T-cell (primary cell): ENCODE measurements around the gene FASTKD1. TPM values are rescaled to one million over a fixed set of nuclear protein-coding genes. Genes with fewer than 3 reads are reported as not detected.
"Not testable (repeated sequence)": the region's sequence is repeated elsewhere in the genome, so short reads cannot be mapped to it uniquely, and the experiment has no call there.

ENCODE experiments used
- ATAC-seq, 4 experiments: fragments of 200-7000 bp in 3 of 4; fragments of 150-1000 bp in 1 of 4; cut with Tn5 transposase; replicated peaks in 1 of 4; 1 replicate in 3 of 4; 2 replicates in 1 of 4; pipeline ENCODE4 v1.10.0; 2021; ENCODE audit warnings: moderate library complexity in 3 of 4, mild to moderate bottlenecking in 2 of 4, moderate number of reproducible peaks in 1 of 4
- CTCF ChIA-PET, 2 donors: fragments of 300-600 bp; sonication (Branson Sonifier 250); formaldehyde crosslinking; loops; one replicate each; lab custom pipeline; 2022; ENCODE audit warnings: antibody characterized with exemption in 2 of 2; lab: Charles Lee
- POLR2A ChIA-PET, 2 donors: fragments of 300-600 bp; sonication (Branson Sonifier 250); formaldehyde crosslinking; loops; one replicate each; lab custom pipeline; 2022; ENCODE audit warnings: antibody characterized with exemption in 2 of 2; lab: Charles Lee
- DNase-seq, 35 experiments: peaks; one replicate each; pipeline versions ENCODE4 v3.0.0 to v3.0.0-alpha.2; 2013 to 2023
- H3K27ac ChIP-seq: one replicate; pipeline ENCODE4 v1.5.1; 2013; ENCODE audit warnings: low read length
- H3K27me3 ChIP-seq, 2 experiments: replicated peaks in 1 of 2; 1 replicate in 1 of 2; 2 replicates in 1 of 2; pipeline versions ENCODE4 v1.6.1 to v1.7.0; 2013; ENCODE audit warnings: low read length in 1 of 2, mixed read lengths in 1 of 2; ENCODE audit not compliant: control insufficient read depth in 2 of 2, insufficient read depth in 2 of 2; ENCODE audit errors: extremely low read depth in 1 of 2
- H3K36me3 ChIP-seq, 2 donors: 1 replicate in 1 of 2; 2 replicates in 1 of 2; pipeline versions ENCODE4 v1.6.1 to v1.7.0; 2013; ENCODE audit warnings: low read length in 1 of 2; ENCODE audit not compliant: control insufficient read depth in 2 of 2, insufficient read depth in 1 of 2; ENCODE audit errors: extremely low read depth in 1 of 2
- H3K4me1 ChIP-seq, 2 experiments: 1 replicate in 1 of 2; 2 replicates in 1 of 2; pipeline versions ENCODE4 v1.6.1 to v1.7.0; 2013; ENCODE audit warnings: low read length in 2 of 2, mixed read lengths in 1 of 2; ENCODE audit not compliant: insufficient read depth in 2 of 2, control insufficient read depth in 1 of 2; ENCODE audit errors: extremely low read depth in 1 of 2
- H3K4me3 ChIP-seq, 2 donors: 1 replicate in 1 of 2; 2 replicates in 1 of 2; pipeline versions ENCODE4 v1.5.1 to v1.7.0; 2013; ENCODE audit warnings: mild to moderate bottlenecking in 2 of 2, low read length in 1 of 2, moderate library complexity in 1 of 2; ENCODE audit not compliant: control insufficient read depth in 1 of 2; ENCODE audit errors: extremely low read depth in 1 of 2
- H3K9me3 ChIP-seq: 2 replicates; pipeline ENCODE4 v1.7.0; 2013
- H3K27ac Mint-ChIP-seq, 2 donors: one replicate each; pipeline ENCODE4 v1.8.0; 2020 to 2021; ENCODE audit warnings: mild to moderate bottlenecking in 2 of 2, mixed read lengths in 2 of 2
- H3K27me3 Mint-ChIP-seq, 2 donors: one replicate each; pipeline ENCODE4 v1.8.0; 2021 to 2022; ENCODE audit warnings: mixed read lengths in 2 of 2
- H3K36me3 Mint-ChIP-seq: one replicate; pipeline ENCODE4 v1.8.0; 2021; ENCODE audit warnings: mixed read lengths
- H3K4me1 Mint-ChIP-seq, 3 donors: one replicate each; pipeline ENCODE4 v1.8.0; 2020 to 2022; ENCODE audit warnings: mixed read lengths in 3 of 3, mild to moderate bottlenecking in 1 of 3
- H3K4me3 Mint-ChIP-seq, 3 donors: one replicate each; pipeline ENCODE4 v1.8.0; 2020 to 2022; ENCODE audit warnings: mild to moderate bottlenecking in 3 of 3, mixed read lengths in 3 of 3, moderate library complexity in 3 of 3
- H3K9me3 Mint-ChIP-seq, 3 donors: one replicate each; pipeline ENCODE4 v1.8.0; 2020 to 2022; ENCODE audit warnings: mixed read lengths in 3 of 3
- WGBS: methylation state at CpG from one replicate; pipeline ENCODE4 v1.1.5; 2013; ENCODE audit warnings: missing lambda C conversion rate; ENCODE audit not compliant: insufficient coverage; 5-methylcytosine and 5-hydroxymethylcytosine counted together
- total RNA-seq, 35 experiments: library from RNA in 6 of 35; stranded (reverse) in 6 of 35; fragments of 120-200 nt in 1 of 35; gene quantifications; one replicate each; pipeline versions ENCODE4 v1.2.1 to v1.2.4 and lab custom pipeline; 2013 to 2026

FASTKD1 gene
- total RNA-seq, 5 donors from 2014 or later (not counting 1 experiment from before 2014, with no cell fraction given) = 17.6 to 26.8 (median 25.2) TPM

DNA sequence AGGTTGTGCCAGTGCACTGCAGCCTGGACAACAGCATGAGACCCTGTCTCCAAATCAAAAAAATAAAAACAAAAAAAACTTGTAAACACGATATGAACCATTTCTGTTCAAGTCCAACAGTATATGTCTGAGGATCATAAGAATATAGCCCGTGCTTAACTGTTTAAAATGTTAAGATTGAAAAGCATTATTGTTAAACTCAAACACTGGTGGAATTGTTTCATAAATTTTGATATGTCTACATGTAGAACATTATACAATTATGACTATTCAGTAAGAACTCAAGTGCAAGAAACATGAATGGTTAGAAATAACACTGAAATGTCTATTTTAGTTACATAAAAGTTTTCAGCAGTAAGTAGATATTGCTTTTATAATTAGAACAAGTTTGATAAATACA lies 40.2 kb upstream of the FASTKD1 start:
- ATAC-seq = no peak

GRCh38 chr2:169609264-169609663 lies 35.6 kb upstream of the FASTKD1 start:
- Mint-ChIP-seq H3K4me1 (no peaks in the 10 kb centered on the region), H3K36me3 (peaks cover 48% of the 10 kb centered on the region), H3K4me3 (no peak overlapping the region), H3K27ac (no peak overlapping the region), H3K27me3 (no peaks in the 10 kb centered on the region), H3K9me3 (no peaks in the 10 kb centered on the region)
- Histone ChIP-seq H3K4me1 (no peaks in the 10 kb centered on the region), H3K9me3 (no peaks in the 10 kb centered on the region), H3K27ac (no peak overlapping the region), H3K27me3 (no peaks in the 10 kb centered on the region), H3K4me3 (no peak overlapping the region), H3K36me3 (peaks cover 22 to 63% of the 10 kb centered on the region in 2 donors)
- no peak for DNase-seq
- POLR2A ChIA-PET = no interaction called here
- ATAC-seq = no peak
- CTCF ChIA-PET = no interaction called here
- WGBS = 100% methylated on average over 1 of the region's 2 CpGs

More for the DNA sequence above, 40.2 kb upstream of the FASTKD1 start:
- Mint-ChIP-seq H3K4me1 (peaks cover 14 to 26% (median 23%) of the 10 kb centered on the region in 3 donors), H3K4me3 (no peak overlapping the region), H3K27me3 (no peaks in the 10 kb centered on the region), H3K27ac (no peak overlapping the region), H3K9me3 (peaks cover 4 to 10% (median 4%) of the 10 kb centered on the region in 3 donors), H3K36me3 (peaks cover 87% of the 10 kb centered on the region)
- H3K27me3 ChIP-seq = no peaks in the 10 kb centered on the region
- ChIA-PET CTCF (no interaction called here), POLR2A (interaction anchor here in 1 of 2 donors (0.6 kb wide), 1 partner anchor 90 kb away, joined by 12 read pairs; no protein-coding TSS in a partner anchor)
- H3K4me3 ChIP-seq = no peak overlapping the region
- WGBS = no CpG with 5 or more reads among the region's 2 CpGs
- H3K4me1 ChIP-seq = no peaks in the 10 kb centered on the region
- no peak overlapping the region for H3K27ac ChIP-seq
- peaks cover 3% of the 10 kb centered on the region for H3K9me3 ChIP-seq
- H3K36me3 ChIP-seq = peaks cover 20 to 50% of the 10 kb centered on the region in 2 donors
- DNase-seq = no peak

DNA sequence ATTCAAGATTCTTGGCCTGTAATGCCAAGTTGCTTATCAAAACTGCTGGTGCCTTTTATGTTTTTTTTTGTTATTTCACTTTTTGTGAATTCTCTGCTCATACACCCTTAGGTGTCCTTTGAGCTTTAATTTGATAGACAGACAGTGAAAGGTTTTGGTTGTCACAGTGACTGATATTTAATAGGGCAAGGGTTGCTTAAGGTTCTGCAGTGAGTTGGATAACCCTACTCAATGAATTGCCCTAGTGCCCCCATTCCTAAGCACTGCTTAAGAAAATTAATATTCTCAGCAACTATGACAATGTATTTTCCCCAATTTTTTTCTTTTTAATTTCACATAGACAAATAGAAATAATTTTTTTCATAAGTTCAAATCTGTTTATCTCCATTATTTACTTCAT lies 25.9 kb upstream of the FASTKD1 start:
- H3K36me3 Mint-ChIP-seq = peaks cover 12% of the 10 kb centered on the region
- H3K27me3 ChIP-seq = no peaks in the 10 kb centered on the region
- DNase-seq (no peak), ATAC-seq (no peak)
- peaks cover 40 to 58% (median 41%) of the 10 kb centered on the region in 3 donors for H3K4me1 Mint-ChIP-seq
- no peaks in the 10 kb centered on the region for H3K27me3 Mint-ChIP-seq
- H3K4me3 ChIP-seq = no peak overlapping the region
- ChIA-PET CTCF (interaction anchor here in 1 of 2 donors (0.5 to 0.7 kb wide), 2 partner anchors 21 to 47 kb away, joined by 3 to 4 read pairs; no protein-coding TSS in a partner anchor), POLR2A (no interaction called here)
- no peaks in the 10 kb centered on the region for H3K9me3 ChIP-seq
- peaks cover 0 to 4% of the 10 kb centered on the region in 2 donors for H3K36me3 ChIP-seq
- H3K9me3 Mint-ChIP-seq = no peaks in the 10 kb centered on the region
- no peak overlapping the region for H3K4me3 Mint-ChIP-seq
- no peak overlapping the region for H3K27ac Mint-ChIP-seq
- no peaks in the 10 kb centered on the region for H3K4me1 ChIP-seq
- no peak overlapping the region for H3K27ac ChIP-seq

- ChIA-PET CTCF (interaction anchor here in 1 of 2 donors (0.5 kb wide), 1 partner anchor 20 kb away, joined by 4 read pairs; no protein-coding TSS in a partner anchor), POLR2A (interaction anchor here in 1 of 2 donors (0.6 to 0.7 kb wide), 2 partner anchors 11 to 1359 kb away, joined by 3 read pairs; no protein-coding TSS in a partner anchor)
- no peak overlapping the region for H3K27ac ChIP-seq
- Mint-ChIP-seq H3K27me3 (no peaks in the 10 kb centered on the region), H3K4me3 (no peak overlapping the region), H3K36me3 (peaks cover 12% of the 10 kb centered on the region), H3K4me1 (peaks cover 40 to 58% (median 41%) of the 10 kb centered on the region in 3 donors), H3K9me3 (no peaks in the 10 kb centered on the region), H3K27ac (no peak overlapping the region)
- no peak overlapping the region for H3K4me3 ChIP-seq
- no peaks in the 10 kb centered on the region for H3K27me3 ChIP-seq
- WGBS = no CpG with 5 or more reads among the region's 2 CpGs
- no peaks in the 10 kb centered on the region for H3K36me3 ChIP-seq
- DNase-seq = no peak
- H3K4me1 ChIP-seq = no peaks in the 10 kb centered on the region
- ATAC-seq = no peak
- no peaks in the 10 kb centered on the region for H3K9me3 ChIP-seq
Measured at GRCh38 chr2:169598982-169599381, 25.3 kb upstream of the FASTKD1 start.

DNA sequence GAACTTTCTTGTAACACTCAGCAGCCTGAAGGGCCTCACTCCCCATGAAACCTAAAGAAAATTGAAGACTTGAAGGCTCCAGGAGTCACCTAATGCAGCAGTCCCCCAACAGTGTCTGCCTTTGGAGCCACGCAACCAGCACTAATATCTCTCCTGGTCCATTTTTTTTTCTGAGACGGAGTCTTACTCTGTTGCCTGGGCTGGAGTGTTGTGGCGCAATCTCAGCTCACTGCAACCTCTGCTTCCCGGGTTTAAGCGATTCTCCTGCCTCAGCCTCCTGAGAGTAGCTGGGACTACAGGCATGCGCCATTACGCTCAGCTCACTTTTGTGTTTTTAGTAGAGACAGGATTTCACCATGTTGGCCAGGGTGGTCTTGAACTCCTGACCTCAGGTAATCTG lies 22.9 kb upstream of the FASTKD1 start:
- H3K9me3 ChIP-seq, H3K36me3 ChIP-seq, H3K4me1 ChIP-seq, H3K4me3 ChIP-seq, DNase-seq, H3K27ac ChIP-seq, H3K9me3 Mint-ChIP-seq, H3K27me3 Mint-ChIP-seq, ATAC-seq, H3K27me3 ChIP-seq, H3K27ac Mint-ChIP-seq, CTCF ChIA-PET, H3K4me3 Mint-ChIP-seq: not testable (repeated sequence)
- Mint-ChIP-seq H3K4me1 (peaks cover 40 to 44% (median 43%) of the 10 kb centered on the region in 3 donors), H3K36me3 (peaks cover 14% of the 10 kb centered on the region)
- 100% methylated on average over 2 of the region's 7 CpGs for WGBS
- POLR2A ChIA-PET = interaction anchor here (0.6 to 1.0 kb wide), 3 partner anchors 10 to 1509 kb away, joined by 3 to 4 read pairs (median 3); no protein-coding TSS in a partner anchor

DNA sequence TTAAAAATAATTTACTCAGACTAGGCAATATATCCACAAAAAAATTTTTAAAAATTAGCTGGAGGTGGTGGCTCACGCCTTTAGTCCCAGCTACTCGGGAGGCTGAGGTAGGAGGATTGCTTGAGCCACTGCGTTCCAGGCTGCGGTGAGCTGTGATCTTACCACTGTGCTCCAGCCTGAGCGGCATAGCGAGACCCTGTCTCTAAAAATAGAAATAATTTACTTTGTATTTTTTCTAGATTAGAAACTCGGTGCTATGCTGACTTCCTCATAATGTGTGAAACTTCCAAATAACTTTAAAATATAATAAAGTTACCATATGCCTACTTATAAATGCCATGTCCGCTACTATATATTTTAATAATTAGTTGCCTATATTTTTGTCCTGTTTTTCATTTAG lies 17.1 kb upstream of the FASTKD1 start:
- Histone ChIP-seq H3K4me1 (peaks cover 11 to 25% of the 10 kb centered on the region in 2 experiments), H3K9me3 (no peaks in the 10 kb centered on the region), H3K27ac (no peak overlapping the region), H3K4me3 (no peak overlapping the region), H3K36me3 (no peaks in the 10 kb centered on the region), H3K27me3 (no peaks in the 10 kb centered on the region)
- WGBS = no CpG with 5 or more reads among the region's 8 CpGs
- no peaks in the 10 kb centered on the region for H3K27me3 Mint-ChIP-seq
- no peaks in the 10 kb centered on the region for H3K9me3 Mint-ChIP-seq
- ATAC-seq (no peak), DNase-seq (no peak)
- H3K36me3 Mint-ChIP-seq = peaks cover 11% of the 10 kb centered on the region
- H3K4me1 Mint-ChIP-seq = peaks cover 50 to 52% (median 51%) of the 10 kb centered on the region in 3 donors
- CTCF ChIA-PET = interaction anchor here in 1 of 2 donors (1.5 kb wide), 1 partner anchor 17 kb away, joined by 4 read pairs; the partner anchor contains the start of gene FASTKD1
- H3K27ac Mint-ChIP-seq = no peak overlapping the region
- POLR2A ChIA-PET = interaction anchor here in 1 of 2 donors (1.5 kb wide), 1 partner anchor 18 kb away, joined by 13 read pairs; the partner anchor contains the start of gene FASTKD1
- H3K4me3 Mint-ChIP-seq = no peak overlapping the region
